ENCODE measurements around the gene MIB1. TPM values are rescaled to one million over a fixed set of nuclear protein-coding genes. Genes with fewer than 3 reads are reported as not detected.
A peak's percentile ranks its signal among the peaks of the same experiment; 100 is the strongest.

Gene MIB1
- total and polyA plus RNA-seq, 10 of the 15 experiments (the other 5 are each of a cell fraction or from before 2014, with no cell fraction given), result 2.3 to 27.5 (median 10.4) TPM

DNA sequence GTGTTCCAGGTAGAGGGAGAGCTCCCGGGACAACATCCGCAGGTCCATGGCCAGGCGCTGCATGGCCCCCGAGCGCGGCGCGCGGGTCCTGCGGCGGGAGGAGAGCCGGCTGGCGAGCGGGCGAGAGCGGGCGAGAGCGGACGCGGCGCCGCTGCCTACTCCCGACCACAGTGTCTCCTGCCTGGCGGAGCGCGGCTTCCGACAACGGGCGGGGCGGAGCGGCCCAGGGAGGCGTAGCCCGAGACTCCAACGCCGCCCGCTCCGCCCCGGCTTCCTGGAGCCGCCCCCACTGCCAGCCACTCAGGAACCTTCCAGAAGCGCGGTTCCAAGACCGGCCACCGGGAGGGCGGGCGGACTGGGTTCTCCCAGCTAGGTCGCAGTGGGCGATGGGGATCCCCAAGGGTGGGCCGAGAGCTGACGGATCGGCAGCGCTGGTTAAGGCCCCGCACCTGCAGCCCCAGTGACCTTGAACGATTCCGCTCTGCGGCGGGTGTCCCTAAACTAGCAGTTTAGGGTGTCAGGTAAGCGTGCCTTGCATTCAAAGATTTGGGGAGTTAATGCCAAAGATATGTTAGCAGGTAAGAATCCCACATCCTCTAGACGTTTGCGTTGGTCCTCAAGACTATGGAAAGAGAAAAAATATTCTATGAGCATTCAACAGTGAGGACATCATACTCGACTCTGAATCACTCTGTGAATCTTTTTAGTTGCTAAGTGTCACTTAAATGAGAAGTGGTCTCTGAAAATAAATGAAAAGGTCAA, 35.8 kb upstream of the MIB1 start, which contains the start of gene ABHD3:
Gene ABHD3, minus strand, starts transcription at position 172 of the 762 bp plus-strand sequence. Its CDS starts 109 bp downstream, at position 63.
- TSS peak; percentile 72 for BruUV-seq (replicated peaks)
- peak; percentile 55 for DNase-seq (ENCODE audit: low read depth, low spot score)
- peak; percentile 97 for ATAC-seq
- Histone ChIP-seq H3K27me3 (replicated peaks in 1 of 2; ENCODE audit: control insufficient read depth in 2 of 2, insufficient read depth in 2 of 2, low read length in 1 of 2) (no peaks in the 10 kb centered on the region), H2AFZ (ENCODE audit: control insufficient read depth, low read depth, low read length) (peak within 1 kb of the TSS; percentile 93), H3K36me3 (ENCODE audit: control insufficient read depth in 2 of 2, insufficient read depth in 2 of 2, low read length in 1 of 2) (no peaks in the 10 kb centered on the region), H3K27ac (ENCODE audit: control insufficient read depth, insufficient read depth) (peak within 1 kb of the TSS; percentile 83), H3K4me3 (peak within 1 kb of the TSS; percentile 76), H3K9ac (ENCODE audit: control insufficient read depth, insufficient read depth, low read length) (peak within 1 kb of the TSS; percentile 87), H3K4me2 (ENCODE audit: control insufficient read depth, insufficient read depth) (peak within 1 kb of the TSS; percentile 91), H3K4me1 (ENCODE audit: control insufficient read depth, insufficient read depth, low read length) (no peaks in the 10 kb centered on the region), H4K20me1 (ENCODE audit: control insufficient read depth, insufficient read depth) (no peaks in the 10 kb centered on the region), H3K79me2 (ENCODE audit: control insufficient read depth, insufficient read depth, low read length) (peaks cover 14% of the 10 kb centered on the region), H3K9me3 (replicated peaks; ENCODE audit: control insufficient read depth, insufficient read depth, low read length) (no peaks in the 10 kb centered on the region; the same call in 2 of the 3 replicates)
- FAIRE-seq, result peak; percentile 89
- in situ Hi-C loops (cut with MboI), result no loop called here
- ChIA-PET SMC1A (ENCODE audit: uncharacterized antibody, unreplicated experiment) (interaction anchor here (1.5 kb wide), 1 partner anchor 36 kb away, joined by 4 read pairs; the partner anchor contains the start of gene MIB1), POLR2A (interaction anchor here (1.0 to 1.9 kb wide), 3 partner anchors 36 to 88 kb away, joined by 6 to 7 read pairs (median 7); partner anchors contain the start of gene MIB1), CTCF (interaction anchor here (1.3 to 2.6 kb wide), 3 partner anchors 20 to 104 kb away, joined by 3 to 9 read pairs (median 5); partner anchors contain the start of genes ESCO1 and SNRPD1), RAD21 (ENCODE audit: unreplicated experiment) (interaction anchor here (0.7 to 2.9 kb wide), 8 partner anchors 19 to 175 kb away, joined by 3 to 12 read pairs (median 6); partner anchors contain the start of genes ESCO1 and MIB1)
- 1% methylated on average over 60 of the region's 60 CpGs for WGBS (ENCODE audit: insufficient coverage, insufficient replicate concordance, low lambda C conversion rate, missing lambda C conversion rate)
- intact Hi-C loops (cut with micrococcal nuclease; ENCODE audit: unreplicated experiment), result loop anchor here (1.0 to 2.0 kb wide), 3 partner anchors 20 to 92 kb away; partner anchors contain the start of genes MIB1 and SNRPD1
- TF ChIP-seq CTCF (IDR thresholded peaks at IDR 0.05 in 2 of 3, conservative IDR thresholded peaks at IDR 0.05 in 1 of 3; ENCODE audit: control insufficient read depth in 2 of 3, extremely low read depth in 1 of 3, insufficient read depth in 1 of 3, low read depth in 3 of 3, low read length in 3 of 3) (peak; percentile 27 to 42 (median 35); a peak in 5 of 6 replicates), NFYA (IDR thresholded peaks at IDR 0.05; ENCODE audit: borderline replicate concordance, low read depth, low read length) (no peak), USF2 (IDR thresholded peaks at IDR 0.05; ENCODE audit: borderline replicate concordance, low read depth, low read length) (no peak), HDGF (IDR thresholded peaks at IDR 0.05) (peak; percentile 80; the same call in 1 of the 2 replicates), NFYB (IDR thresholded peaks at IDR 0.05; ENCODE audit: insufficient read depth, low read depth, low read length) (no peak), TCF7 (IDR thresholded peaks at IDR 0.05; ENCODE audit: borderline replicate concordance) (no peak), BHLHE40 (IDR thresholded peaks at IDR 0.05; ENCODE audit: borderline replicate concordance in 1 of 2, low read depth in 2 of 2, low read length in 1 of 2) (peak; percentile 84 to 96; a peak in 3 of 4 replicates), ESRRA (IDR thresholded peaks at IDR 0.05; ENCODE audit: low read length) (peak; percentile 67; the same call in 1 of the 2 replicates), POU2F2 (IDR thresholded peaks at IDR 0.05; ENCODE audit: borderline replicate concordance, low read depth, low read length) (peak; percentile 32; the same call in 1 of the 3 replicates), IKZF2 (IDR thresholded peaks at IDR 0.05) (peak; percentile 65 to 83), ZNF274 (IDR thresholded peaks at IDR 0.05; ENCODE audit: insufficient read depth, insufficient read length) (no peak), GATAD2B (conservative IDR thresholded peaks at IDR 0.05; ENCODE audit: low read depth) (0 out of 2 replicates have a peak, but pooled peaks have one; percentile 80), LARP7 (IDR thresholded peaks at IDR 0.05) (peak; percentile 61; the same call in 1 of the 2 replicates), PAX5 (IDR thresholded peaks at IDR 0.05; ENCODE audit: borderline replicate concordance, low read depth, low read length) (peak; percentile 54; the same call in 1 of the 2 replicates), RAD21 (IDR thresholded peaks at IDR 0.05; ENCODE audit: insufficient read depth, low read depth, low read length) (peak; percentile 23; the same call in 1 of the 2 replicates), SMC3 (IDR thresholded peaks at IDR 0.05; ENCODE audit: borderline replicate concordance, low read length) (peak; percentile 13; the same call in 1 of the 2 replicates), IKZF1 (conservative IDR thresholded peaks at IDR 0.05) (peak; percentile 81), CBX5 (IDR thresholded peaks at IDR 0.05; ENCODE audit: low read depth) (peak; percentile 19; the same call in 1 of the 2 replicates), SMARCA5 (IDR thresholded peaks at IDR 0.05) (peak; percentile 21; the same call in 1 of the 2 replicates), CREM (IDR thresholded peaks at IDR 0.05; ENCODE audit: low read depth) (peak; percentile 43; the same call in 1 of the 2 replicates), PML (IDR thresholded peaks at IDR 0.05; ENCODE audit: low read length) (0 out of 2 replicates have a peak, but pooled peaks have one; percentile 15)
